HG03045 (cell line): Measurements from ENCODE around the gene ZNF526.

ENCODE experiments used
- ATAC-seq: cut with Tn5 transposase; IDR thresholded peaks from one replicate; pipeline ENCODE4 v1.9.1; 2021; ENCODE audit warnings: mild to moderate bottlenecking, moderate library complexity; ENCODE audit not compliant: unreplicated experiment

The ZNF526 gene

GRCh38 chr19:42246143-42246921 lies 26.2 kb downstream of the ZNF526 start:
- ATAC-seq, result no peak

GRCh38 chr19:42246922-42247639 lies 27.0 kb downstream of the ZNF526 start:
- no peak for ATAC-seq

- no peak for ATAC-seq
Observed at GRCh38 chr19:42247640-42248199, 27.6 kb downstream of the ZNF526 start.

GRCh38 chr19:42248270-42249148 lies 28.4 kb downstream of the ZNF526 start:
- no peak for ATAC-seq

- no peak for ATAC-seq
Observed at GRCh38 chr19:42249149-42249750, 29.1 kb downstream of the ZNF526 start.

- no peak for ATAC-seq
Observed at GRCh38 chr19:42249769-42250168, 29.7 kb downstream of the ZNF526 start.

GRCh38 chr19:42250183-42250665 lies 30.1 kb downstream of the ZNF526 start:
- ATAC-seq, result no peak

GRCh38 chr19:42250666-42251531 lies 30.8 kb downstream of the ZNF526 start:
- no peak for ATAC-seq

GRCh38 chr19:42251572-42252358 lies 31.7 kb downstream of the ZNF526 start:
- no peak for ATAC-seq

GRCh38 chr19:42252365-42253244 lies 32.5 kb downstream of the ZNF526 start:
- no peak for ATAC-seq

- ATAC-seq, result peak; percentile 1
Observed at GRCh38 chr19:42253245-42254088, 33.4 kb downstream of the ZNF526 start.

GRCh38 chr19:42254089-42254849 lies 34.2 kb downstream of the ZNF526 start:
- peak; percentile 30 for ATAC-seq

- ATAC-seq, result peak; percentile 56
Observed at GRCh38 chr19:42254850-42255765, 35.0 kb downstream of the ZNF526 start, which contains the start of gene ERF. Gene ERF, minus strand, starts transcription at chr19:42255128. Its CDS starts 129 bp downstream, at chr19:42254999.

- ATAC-seq, result no peak
Observed at GRCh38 chr19:42255766-42256745, 35.9 kb downstream of the ZNF526 start.
